ENCODE results near the gene LRP2BP. TPM values are rescaled to one million over a fixed set of nuclear protein-coding genes. Genes with fewer than 3 reads are reported as not detected.

The LRP2BP gene
- total and polyA plus RNA-seq, 4 donors, result 0.09 to 0.64 (median 0.20) TPM

DNA sequence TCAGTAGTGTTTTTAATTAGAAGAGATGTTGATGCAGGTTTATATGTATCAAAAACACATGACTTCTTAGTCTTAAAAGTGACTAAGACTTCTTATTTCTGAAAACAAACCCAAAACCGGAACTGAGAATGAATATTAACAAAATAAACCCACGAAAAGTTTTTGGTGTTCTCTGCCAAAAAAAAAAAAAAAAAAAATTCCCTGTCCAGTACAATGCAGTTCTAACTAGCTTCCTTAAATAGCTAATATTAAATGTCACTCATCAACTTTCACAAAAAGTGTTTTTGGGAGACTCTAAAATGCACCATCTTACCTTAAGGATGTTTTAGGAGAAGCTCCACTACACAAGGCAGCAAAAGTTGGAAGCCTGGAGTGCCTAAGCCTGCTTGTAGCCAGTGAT lies 2.9 kb upstream of the LRP2BP start:
- no peak overlapping the region for H3K4me3 ChIP-seq (ENCODE audit: low read depth in 1 of 3, low read length in 3 of 3)
- peaks cover 0 to 11% (median 7%) of the 10 kb centered on the region in 4 donors for H3K4me1 ChIP-seq (ENCODE audit: control insufficient read depth in 4 of 4, insufficient read depth in 4 of 4, low read length in 3 of 4)
- TF ChIP-seq HNF4G (IDR thresholded peaks at IDR 0.05) (no peak), RXRA (IDR thresholded peaks at IDR 0.05) (no peak), FOXA1 (IDR thresholded peaks at IDR 0.05) (no peak), SP1 (IDR thresholded peaks at IDR 0.05) (no peak), NR2F2 (IDR thresholded peaks at IDR 0.05) (no peak), GABPA (IDR thresholded peaks at IDR 0.05 in 1 of 2, conservative IDR thresholded peaks at IDR 0.05 in 1 of 2) (no peak), JUND (IDR thresholded peaks at IDR 0.05) (no peak), HNF4A (conservative IDR thresholded peaks at IDR 0.05) (no peak)
- TF ChIP-seq, protein P1, sequence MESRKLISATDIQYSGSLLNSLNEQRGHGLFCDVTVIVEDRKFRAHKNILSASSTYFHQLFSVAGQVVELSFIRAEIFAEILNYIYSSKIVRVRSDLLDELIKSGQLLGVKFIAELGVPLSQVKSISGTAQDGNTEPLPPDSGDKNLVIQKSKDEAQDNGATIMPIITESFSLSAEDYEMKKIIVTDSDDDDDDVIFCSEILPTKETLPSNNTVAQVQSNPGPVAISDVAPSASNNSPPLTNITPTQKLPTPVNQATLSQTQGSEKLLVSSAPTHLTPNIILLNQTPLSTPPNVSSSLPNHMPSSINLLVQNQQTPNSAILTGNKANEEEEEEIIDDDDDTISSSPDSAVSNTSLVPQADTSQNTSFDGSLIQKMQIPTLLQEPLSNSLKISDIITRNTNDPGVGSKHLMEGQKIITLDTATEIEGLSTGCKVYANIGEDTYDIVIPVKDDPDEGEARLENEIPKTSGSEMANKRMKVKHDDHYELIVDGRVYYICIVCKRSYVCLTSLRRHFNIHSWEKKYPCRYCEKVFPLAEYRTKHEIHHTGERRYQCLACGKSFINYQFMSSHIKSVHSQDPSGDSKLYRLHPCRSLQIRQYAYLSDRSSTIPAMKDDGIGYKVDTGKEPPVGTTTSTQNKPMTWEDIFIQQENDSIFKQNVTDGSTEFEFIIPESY (IDR thresholded peaks at IDR 0.05), result no peak
- TF ChIP-seq, protein P2, sequence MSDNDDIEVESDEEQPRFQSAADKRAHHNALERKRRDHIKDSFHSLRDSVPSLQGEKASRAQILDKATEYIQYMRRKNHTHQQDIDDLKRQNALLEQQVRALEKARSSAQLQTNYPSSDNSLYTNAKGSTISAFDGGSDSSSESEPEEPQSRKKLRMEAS (IDR thresholded peaks at IDR 0.05), result no peak
- TF ChIP-seq, protein P3, sequence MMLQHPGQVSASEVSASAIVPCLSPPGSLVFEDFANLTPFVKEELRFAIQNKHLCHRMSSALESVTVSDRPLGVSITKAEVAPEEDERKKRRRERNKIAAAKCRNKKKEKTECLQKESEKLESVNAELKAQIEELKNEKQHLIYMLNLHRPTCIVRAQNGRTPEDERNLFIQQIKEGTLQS (IDR thresholded peaks at IDR 0.05), result no peak
- H3K9ac ChIP-seq (ENCODE audit: low read depth in 1 of 2, low read length in 2 of 2), result no peak overlapping the region
- H3K27me3 ChIP-seq (ENCODE audit: control insufficient read depth in 4 of 4, insufficient read depth in 4 of 4, low read length in 3 of 4), result no peaks in the 10 kb centered on the region
- no peak for DNase-seq (ENCODE audit: low spot score)
- peaks cover 0 to 34% (median 18%) of the 10 kb centered on the region in 4 donors for H3K36me3 ChIP-seq (ENCODE audit: control insufficient read depth in 4 of 4, insufficient read depth in 3 of 4, low read depth in 1 of 4, low read length in 3 of 4)
- H3K9me3 ChIP-seq (ENCODE audit: control insufficient read depth in 4 of 4, low read length in 3 of 4), result no peaks in the 10 kb centered on the region
- peak overlapping the region in 1 of 2 donors; percentile 10 for H3K27ac ChIP-seq (ENCODE audit: low read depth in 1 of 2, low read length in 2 of 2)
- 65% methylated on average over 2 of the region's 2 CpGs for WGBS

DNA sequence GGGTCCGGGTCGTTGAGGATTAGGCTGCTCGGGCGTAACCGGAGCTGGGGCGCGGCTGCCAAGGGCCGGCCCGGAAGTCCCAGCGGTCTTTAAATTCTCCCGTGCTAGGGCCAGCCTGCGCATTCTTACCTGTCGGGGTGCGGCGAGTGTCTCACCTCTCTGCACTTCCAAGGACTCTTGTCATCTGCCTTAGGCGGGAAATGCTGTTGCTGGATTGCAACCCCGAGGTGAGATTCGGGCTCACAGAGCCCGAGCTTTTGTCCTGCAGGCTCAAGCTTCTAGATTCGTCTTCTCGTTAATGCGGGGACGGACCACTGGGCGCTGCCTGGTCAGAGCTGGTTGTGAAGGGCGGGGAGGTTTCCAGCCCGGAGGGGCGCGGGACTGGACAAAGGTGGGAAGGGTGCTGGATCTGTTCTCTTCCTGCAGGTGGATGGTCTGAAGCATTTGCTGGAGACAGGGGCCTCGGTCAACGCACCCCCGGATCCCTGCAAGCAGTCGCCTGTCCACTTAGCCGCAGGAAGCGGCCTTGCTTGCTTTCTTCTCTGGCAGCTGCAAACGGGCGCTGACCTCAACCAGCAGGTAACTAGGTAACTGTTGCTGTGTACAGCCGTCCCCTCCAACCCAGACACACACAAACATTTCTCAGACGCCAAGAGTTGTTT lies 1.1 kb upstream of the LRP2BP start, which contains the start of gene ANKRD37:
TSS of gene ANKRD37 (plus strand) at position 118 of the 662 bp plus-strand sequence. CDS start at position 201, 83 bp downstream.
- H3K4me3 ChIP-seq (ENCODE audit: low read depth in 1 of 3, low read length in 3 of 3), result peak within 1 kb of the TSS; percentile 67 to 79 (median 75)
- no peak for DNase-seq (ENCODE audit: low spot score)
- peak within 1 kb of the TSS; percentile 97 to 100 for H3K9ac ChIP-seq (ENCODE audit: low read depth in 1 of 2, low read length in 2 of 2)
- H3K27ac ChIP-seq (ENCODE audit: low read depth in 1 of 2, low read length in 2 of 2), result peak within 1 kb of the TSS; percentile 100
- no peaks in the 10 kb centered on the region for H3K27me3 ChIP-seq (ENCODE audit: control insufficient read depth in 4 of 4, insufficient read depth in 4 of 4, low read length in 3 of 4)
- H3K36me3 ChIP-seq (ENCODE audit: control insufficient read depth in 4 of 4, insufficient read depth in 3 of 4, low read depth in 1 of 4, low read length in 3 of 4), result peaks cover 0 to 31% (median 13%) of the 10 kb centered on the region in 4 donors
- H3K9me3 ChIP-seq (ENCODE audit: control insufficient read depth in 4 of 4, low read length in 3 of 4), result no peaks in the 10 kb centered on the region
- WGBS, result 6% methylated on average over 38 of the region's 38 CpGs
- peaks cover 0 to 11% (median 7%) of the 10 kb centered on the region in 4 donors for H3K4me1 ChIP-seq (ENCODE audit: control insufficient read depth in 4 of 4, insufficient read depth in 4 of 4, low read length in 3 of 4)
- peak; percentile 29 for TF ChIP-seq FOXA1 (IDR thresholded peaks at IDR 0.05)
- peak; percentile 45 for TF ChIP-seq SP1 (IDR thresholded peaks at IDR 0.05)
- no peak for TF ChIP-seq EGR1 (IDR thresholded peaks at IDR 0.05; ENCODE audit: low read depth in 2 of 2)
- peak in 1 of 2 donors; percentile 69 for TF ChIP-seq GABPA (IDR thresholded peaks at IDR 0.05 in 1 of 2, conservative IDR thresholded peaks at IDR 0.05 in 1 of 2)
- TF ChIP-seq HNF4A (conservative IDR thresholded peaks at IDR 0.05), result no peak
- peak; percentile 65 for TF ChIP-seq TAF1 (conservative IDR thresholded peaks at IDR 0.05)
- peak in 1 of 2 donors; percentile 8 for TF ChIP-seq RAD21 (IDR thresholded peaks at IDR 0.05)
- TF ChIP-seq, protein P4, sequence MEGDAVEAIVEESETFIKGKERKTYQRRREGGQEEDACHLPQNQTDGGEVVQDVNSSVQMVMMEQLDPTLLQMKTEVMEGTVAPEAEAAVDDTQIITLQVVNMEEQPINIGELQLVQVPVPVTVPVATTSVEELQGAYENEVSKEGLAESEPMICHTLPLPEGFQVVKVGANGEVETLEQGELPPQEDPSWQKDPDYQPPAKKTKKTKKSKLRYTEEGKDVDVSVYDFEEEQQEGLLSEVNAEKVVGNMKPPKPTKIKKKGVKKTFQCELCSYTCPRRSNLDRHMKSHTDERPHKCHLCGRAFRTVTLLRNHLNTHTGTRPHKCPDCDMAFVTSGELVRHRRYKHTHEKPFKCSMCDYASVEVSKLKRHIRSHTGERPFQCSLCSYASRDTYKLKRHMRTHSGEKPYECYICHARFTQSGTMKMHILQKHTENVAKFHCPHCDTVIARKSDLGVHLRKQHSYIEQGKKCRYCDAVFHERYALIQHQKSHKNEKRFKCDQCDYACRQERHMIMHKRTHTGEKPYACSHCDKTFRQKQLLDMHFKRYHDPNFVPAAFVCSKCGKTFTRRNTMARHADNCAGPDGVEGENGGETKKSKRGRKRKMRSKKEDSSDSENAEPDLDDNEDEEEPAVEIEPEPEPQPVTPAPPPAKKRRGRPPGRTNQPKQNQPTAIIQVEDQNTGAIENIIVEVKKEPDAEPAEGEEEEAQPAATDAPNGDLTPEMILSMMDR (IDR thresholded peaks at IDR 0.05; ENCODE audit: low read depth, low read length, missing input control), result no peak
- no peak for TF ChIP-seq YY1 (IDR thresholded peaks at IDR 0.05)
- peak; percentile 14 for TF ChIP-seq NR2F2 (IDR thresholded peaks at IDR 0.05)
- no peak for TF ChIP-seq HNF4G (IDR thresholded peaks at IDR 0.05)
- TF ChIP-seq FOXA2 (IDR thresholded peaks at IDR 0.05), result peak; percentile 28
- TF ChIP-seq, protein P3 (IDR thresholded peaks at IDR 0.05), result no peak
- TF ChIP-seq, protein P5, sequence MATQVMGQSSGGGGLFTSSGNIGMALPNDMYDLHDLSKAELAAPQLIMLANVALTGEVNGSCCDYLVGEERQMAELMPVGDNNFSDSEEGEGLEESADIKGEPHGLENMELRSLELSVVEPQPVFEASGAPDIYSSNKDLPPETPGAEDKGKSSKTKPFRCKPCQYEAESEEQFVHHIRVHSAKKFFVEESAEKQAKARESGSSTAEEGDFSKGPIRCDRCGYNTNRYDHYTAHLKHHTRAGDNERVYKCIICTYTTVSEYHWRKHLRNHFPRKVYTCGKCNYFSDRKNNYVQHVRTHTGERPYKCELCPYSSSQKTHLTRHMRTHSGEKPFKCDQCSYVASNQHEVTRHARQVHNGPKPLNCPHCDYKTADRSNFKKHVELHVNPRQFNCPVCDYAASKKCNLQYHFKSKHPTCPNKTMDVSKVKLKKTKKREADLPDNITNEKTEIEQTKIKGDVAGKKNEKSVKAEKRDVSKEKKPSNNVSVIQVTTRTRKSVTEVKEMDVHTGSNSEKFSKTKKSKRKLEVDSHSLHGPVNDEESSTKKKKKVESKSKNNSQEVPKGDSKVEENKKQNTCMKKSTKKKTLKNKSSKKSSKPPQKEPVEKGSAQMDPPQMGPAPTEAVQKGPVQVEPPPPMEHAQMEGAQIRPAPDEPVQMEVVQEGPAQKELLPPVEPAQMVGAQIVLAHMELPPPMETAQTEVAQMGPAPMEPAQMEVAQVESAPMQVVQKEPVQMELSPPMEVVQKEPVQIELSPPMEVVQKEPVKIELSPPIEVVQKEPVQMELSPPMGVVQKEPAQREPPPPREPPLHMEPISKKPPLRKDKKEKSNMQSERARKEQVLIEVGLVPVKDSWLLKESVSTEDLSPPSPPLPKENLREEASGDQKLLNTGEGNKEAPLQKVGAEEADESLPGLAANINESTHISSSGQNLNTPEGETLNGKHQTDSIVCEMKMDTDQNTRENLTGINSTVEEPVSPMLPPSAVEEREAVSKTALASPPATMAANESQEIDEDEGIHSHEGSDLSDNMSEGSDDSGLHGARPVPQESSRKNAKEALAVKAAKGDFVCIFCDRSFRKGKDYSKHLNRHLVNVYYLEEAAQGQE (IDR thresholded peaks at IDR 0.05), result no peak
- peak; percentile 19 to 49 for TF ChIP-seq RXRA (IDR thresholded peaks at IDR 0.05)
- TF ChIP-seq JUND (IDR thresholded peaks at IDR 0.05), result peak; percentile 36 to 44
- TF ChIP-seq, protein P1 (IDR thresholded peaks at IDR 0.05), result peak; percentile 24
- TF ChIP-seq, protein P2 (IDR thresholded peaks at IDR 0.05), result no peak

Measured in liver (tissue), 9 donors.